Aorta (tissue), 5 donors: ENCODE results near the gene MLN. TPM values are rescaled to one million over a fixed set of nuclear protein-coding genes. Genes with fewer than 3 reads are reported as not detected.

Experiments used
- ATAC-seq: fragments of 200-7000 bp; cut with Tn5 transposase; one replicate; pipeline ENCODE4 v1.9.1; 2022; ENCODE audit warnings: moderate library complexity; ENCODE audit not compliant: low FRiP score
- DNase-seq, 2 donors: peaks; one replicate each; pipeline ENCODE4 v3.0.0-alpha.2; 2020
- H3K27ac ChIP-seq, 2 donors: one replicate each; pipeline ENCODE4 v1.5.1; 2013; ENCODE audit warnings: low read length in 2 of 2, mild to moderate bottlenecking in 2 of 2, moderate library complexity in 2 of 2, control low read depth in 1 of 2, inconsistent platforms in 1 of 2, low read depth in 1 of 2
- H3K27me3 ChIP-seq, 2 donors: one replicate each; pipeline ENCODE4 v1.6.1; 2013; ENCODE audit warnings: control low read depth in 1 of 2, low read length in 1 of 2, mild to moderate bottlenecking in 1 of 2, moderate library complexity in 1 of 2; ENCODE audit not compliant: insufficient read depth in 2 of 2, control insufficient read depth in 1 of 2
- H3K36me3 ChIP-seq, 2 donors: one replicate each; pipeline ENCODE4 v1.6.1; 2013; ENCODE audit warnings: control low read depth in 1 of 2, low read length in 1 of 2, mild to moderate bottlenecking in 1 of 2; ENCODE audit not compliant: insufficient read depth in 2 of 2, control insufficient read depth in 1 of 2
- H3K4me1 ChIP-seq, 2 donors: one replicate each; pipeline ENCODE4 v1.6.1; 2013; ENCODE audit warnings: low read length in 2 of 2, control low read depth in 1 of 2, mild to moderate bottlenecking in 1 of 2, moderate library complexity in 1 of 2; ENCODE audit not compliant: insufficient read depth in 2 of 2, control insufficient read depth in 1 of 2
- H3K4me3 ChIP-seq, 2 donors: one replicate each; pipeline ENCODE4 v1.5.1; 2013; ENCODE audit warnings: low read length in 2 of 2, control low read depth in 1 of 2, mild to moderate bottlenecking in 1 of 2
- H3K9me3 ChIP-seq: one replicate; pipeline ENCODE4 v1.6.1; 2013; ENCODE audit warnings: mild to moderate bottlenecking, low read length; ENCODE audit not compliant: control insufficient read depth
- WGBS, 2 donors: extraction: QIAGEN DNeasy Blood & Tissue Kit; methylation state at CpG; one replicate each; pipeline ENCODE4 v1.1.7; 2013; 5-methylcytosine and 5-hydroxymethylcytosine counted together
- intact Hi-C, 2 donors: fragments of 100-400 bp; cut with DNase I; formaldehyde crosslinking; loops; one replicate each; pipeline versions ENCODE4 v1.14.2 to v1.15.0; 2022
- polyA plus RNA-seq, 2 donors: library from polyadenylated mRNA; stranded (reverse); fragments of 200-250 nt; gene quantifications; one replicate each; pipeline ENCODE4 v1.2.3, GENCODE V29; 2013
- total RNA-seq, 2 donors: library from RNA; stranded (reverse); fragmentation: NEBNext Ultra II Directional; extraction: Animal tissue kit (Norgen Biotek cat#: 25700); gene quantifications; one replicate each; pipeline ENCODE4 v1.2.1, GENCODE V29; 2021
- donor health status: healthy with polysubstance abuse.
- donor health status: Bipolar disorder and iron deficiency.
- donor health status: DM: no; HTN: no; CAD: no.
- donor health status: DM: no; HTN: no; CAD: no.
- donor health status: DM: yes; HTN: yes; CAD: no.

The MLN gene
- total and polyA plus RNA-seq, 4 donors = 2.6 TPM; not detected in 3

DNA sequence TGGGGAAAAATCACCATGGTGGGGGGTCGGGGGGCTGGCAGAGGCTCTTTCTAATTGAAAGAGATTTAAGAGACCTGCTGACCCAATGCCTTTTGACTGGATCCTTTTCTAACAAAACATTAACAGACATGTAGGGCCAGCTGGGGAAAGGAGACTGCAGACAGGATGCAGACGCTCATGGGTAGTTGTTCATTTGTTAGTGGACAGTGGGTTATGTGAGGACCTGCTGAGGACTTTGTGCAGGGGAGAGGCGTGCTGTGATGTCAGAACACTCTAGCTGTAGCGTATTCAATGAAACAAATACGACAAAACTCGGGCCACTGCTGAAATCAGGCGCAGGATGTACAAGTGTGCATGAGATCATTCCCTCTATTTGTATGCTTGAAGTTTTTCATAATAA lies 58.3 kb downstream of the MLN start:
- no peak overlapping the region for H3K4me3 ChIP-seq
- no peaks in the 10 kb centered on the region for H3K36me3 ChIP-seq
- intact Hi-C loops = no loop called here
- H3K9me3 ChIP-seq = no peaks in the 10 kb centered on the region
- H3K27ac ChIP-seq = no peak overlapping the region
- WGBS, 2 donors = 86 to 88% methylated on average over 7 of the region's 7 CpGs
- no peaks in the 10 kb centered on the region for H3K27me3 ChIP-seq
- H3K4me1 ChIP-seq = no peaks in the 10 kb centered on the region
- ATAC-seq = no peak
- DNase-seq = no peak

- Histone ChIP-seq H3K4me1 (no peaks in the 10 kb centered on the region), H3K27me3 (no peaks in the 10 kb centered on the region), H3K4me3 (no peak overlapping the region), H3K36me3 (no peaks in the 10 kb centered on the region), H3K27ac (no peak overlapping the region), H3K9me3 (no peaks in the 10 kb centered on the region)
- no peak for ATAC-seq
- DNase-seq = no peak
- intact Hi-C loops = loop anchor here in 1 of 2 donors (5.0 kb wide), 1 partner anchor 407 kb away; no protein-coding TSS in a partner anchor
- 66 to 68% methylated on average over 13 of the region's 13 CpGs for WGBS, 2 donors
Measured at GRCh38 chr6:33744895-33745546, 58.8 kb downstream of the MLN start.

Other genes starting within 250 kb of the MLN start
- gene BAK1, start 223.7 kb downstream of the MLN start, total RNA-seq = 10 to 100 TPM; 12.4 to 15.0 TPM
- 10 to 100 TPM; 13.4 to 21.8 TPM for gene BAK1, start 223.7 kb downstream of the MLN start, polyA plus RNA-seq
- gene ITPR3, start 182.7 kb downstream of the MLN start, total RNA-seq = 10 to 100 TPM; 11.9 to 28.8 TPM
- 1 to 10 TPM; 4.6 to 7.0 TPM for gene ITPR3, start 182.7 kb downstream of the MLN start, polyA plus RNA-seq
- gene UQCC2, start 92.3 kb downstream of the MLN start, total RNA-seq = 10 to 100 TPM; 19.5 to 24.0 TPM
- gene UQCC2, start 92.3 kb downstream of the MLN start, polyA plus RNA-seq = 10 to 100 TPM; 14.7 to 48.2 TPM
- 1 to 10 TPM in 1 of 2 donors, not detected in 1; 1.0 TPM for gene IP6K3, start 57.1 kb downstream of the MLN start, total RNA-seq
- gene IP6K3, start 57.1 kb downstream of the MLN start, polyA plus RNA-seq = under 1 TPM in 1 of 2 donors, not detected in 1; 0.63 TPM
- gene LEMD2, start 14.9 kb downstream of the MLN start, total RNA-seq = 10 to 100 TPM; 46.6 to 59.8 TPM
- gene LEMD2, start 14.9 kb downstream of the MLN start, polyA plus RNA-seq = 10 to 100 TPM; 19.4 to 85.6 TPM